Neural progenitor cell (in vitro differentiated cells): ENCODE measurements around the gene FXYD4. TPM values are rescaled to one million over a fixed set of nuclear protein-coding genes. Genes with fewer than 3 reads are reported as not detected.
A peak's percentile ranks its signal among the peaks of the same experiment; 100 is the strongest.

Experiments
- DNase-seq: peaks from one replicate; pipeline ENCODE4 v3.0.0-alpha.2; 2016; ENCODE audit warnings: low spot score
- H2AFZ ChIP-seq: fragments of 200-600 bp; sonication (generic); replicated peaks from 2 replicates; pipeline ENCODE4 v1.6.1; 2016; ENCODE audit warnings: antibody characterized with exemption
- H3F3A ChIP-seq: fragments of 200-600 bp; sonication (generic); 2 replicates; pipeline ENCODE4 v1.6.1; 2016; ENCODE audit warnings: antibody characterized with exemption, low read depth
- H3K27ac ChIP-seq: fragments of 200-600 bp; sonication (generic); 2 replicates; pipeline ENCODE4 v1.5.1; 2016; ENCODE audit warnings: mild to moderate bottlenecking
- H3K27me3 ChIP-seq: fragments of 200-600 bp; sonication (generic); 2 replicates; pipeline ENCODE4 v1.6.1; 2016; ENCODE audit warnings: mild to moderate bottlenecking, moderate library complexity
- H3K36me3 ChIP-seq: fragments of 200-600 bp; sonication (generic); 2 replicates; pipeline ENCODE4 v1.5.1; 2016
- H3K4me1 ChIP-seq: fragments of 200-600 bp; sonication (generic); 2 replicates; pipeline ENCODE4 v1.6.1; 2016; ENCODE audit warnings: mixed run types
- H3K4me2 ChIP-seq: fragments of 200-600 bp; sonication (generic); 2 replicates; pipeline ENCODE4 v1.6.1; 2016
- H3K4me3 ChIP-seq: fragments of 200-600 bp; sonication (generic); 2 replicates; pipeline ENCODE4 v1.5.1; 2016
- H3K79me2 ChIP-seq: fragments of 200-600 bp; sonication (generic); 2 replicates; pipeline ENCODE4 v1.6.1; 2016; ENCODE audit warnings: low read depth
- H3K9ac ChIP-seq: fragments of 200-600 bp; sonication (generic); 2 replicates; pipeline ENCODE4 v1.6.1; 2016
- H3K9me3 ChIP-seq: fragments of 200-600 bp; sonication (generic); 2 replicates; pipeline ENCODE4 v1.5.1; 2016; ENCODE audit warnings: low read depth
- H4K20me1 ChIP-seq: fragments of 200-600 bp; sonication (generic); 2 replicates; pipeline ENCODE4 v1.6.1; 2016; ENCODE audit warnings: low read depth
- H3K27ac Mint-ChIP-seq: 3 replicates; pipeline ENCODE4 v1.8.0; 2021; ENCODE audit warnings: mixed read lengths
- H3K27me3 Mint-ChIP-seq: 2 replicates; pipeline ENCODE4 v1.8.0; 2022; ENCODE audit warnings: low read depth, mild to moderate bottlenecking, inconsistent platforms, moderate library complexity, mixed read lengths; ENCODE audit not compliant: insufficient read depth
- H3K36me3 Mint-ChIP-seq: 3 replicates; pipeline ENCODE4 v1.8.0; 2021; ENCODE audit warnings: mixed read lengths
- H3K4me1 Mint-ChIP-seq: 3 replicates; pipeline ENCODE4 v1.8.0; 2021; ENCODE audit warnings: mixed read lengths
- H3K4me3 Mint-ChIP-seq: 3 replicates; pipeline ENCODE4 v1.8.0; 2021; ENCODE audit warnings: mild to moderate bottlenecking, moderate library complexity, mixed read lengths
- H3K9me3 Mint-ChIP-seq: 3 replicates; pipeline ENCODE4 v1.8.0; 2020; ENCODE audit warnings: mixed read lengths
- CTCF ChIP-seq: fragments of 200-600 bp; sonication (generic); IDR thresholded peaks from 2 replicates; pipeline ENCODE4 v1.5.1; 2017; ENCODE audit warnings: antibody characterized with exemption, mild to moderate bottlenecking
- EZH2 ChIP-seq: fragments of 200-600 bp; sonication (generic); IDR thresholded peaks from 2 replicates; pipeline ENCODE4 v1.6.1; 2017; ENCODE audit warnings: antibody characterized with exemption, mild to moderate bottlenecking, moderate library complexity
- EZH2phosphoT487 ChIP-seq: fragments of 200-600 bp; sonication (generic); IDR thresholded peaks from 2 replicates; pipeline ENCODE4 v1.6.1; 2017; ENCODE audit warnings: antibody characterized with exemption
- total RNA-seq: library from RNA; depleted of rRNA; stranded (reverse); fragments of >200 nt; gene quantifications from 2 replicates; pipeline ENCODE4 v1.2.3, GENCODE V29; 2015; ENCODE audit warnings: low replicate concordance

Gene FXYD4
- total RNA-seq, 1 donor from 2014 or later = not detected

- H3K79me2 ChIP-seq = peaks cover 99% of the 10 kb centered on the region
- peak overlapping the region; percentile 66 for H3K4me3 ChIP-seq
- peak; percentile 93 for DNase-seq
- peaks cover 36% of the 10 kb centered on the region for H3K4me1 ChIP-seq
- peaks cover 36% of the 10 kb centered on the region for H3K36me3 Mint-ChIP-seq
- H3K9me3 ChIP-seq = no peaks in the 10 kb centered on the region
- H3K4me3 Mint-ChIP-seq = peak overlapping the region; percentile 90
- peak overlapping the region; percentile 24 for H3K9ac ChIP-seq
- H3F3A ChIP-seq = peaks cover 72% of the 10 kb centered on the region
- TF ChIP-seq CTCF (no peak), EZH2phosphoT487 (peak; percentile 38), EZH2 (no peak)
- H3K27me3 Mint-ChIP-seq = peaks cover 6% of the 10 kb centered on the region
- H3K36me3 ChIP-seq = peaks cover 19% of the 10 kb centered on the region
- H4K20me1 ChIP-seq = peaks cover 90% of the 10 kb centered on the region
- H3K9me3 Mint-ChIP-seq = peaks cover 2% of the 10 kb centered on the region
- H3K4me2 ChIP-seq = peak overlapping the region; percentile 87
- peak overlapping the region; percentile 9 for H2AFZ ChIP-seq
- peaks cover 48% of the 10 kb centered on the region for H3K4me1 Mint-ChIP-seq
- H3K27ac Mint-ChIP-seq = peak overlapping the region; percentile 91
- peak overlapping the region; percentile 91 for H3K27ac ChIP-seq
- H3K27me3 ChIP-seq = no peaks in the 10 kb centered on the region
Measured at GRCh38 chr10:43396061-43396927, 24.9 kb downstream of the FXYD4 start.

- peak overlapping the region; percentile 97 for H3K27ac Mint-ChIP-seq
- Histone ChIP-seq H3K9me3 (no peaks in the 10 kb centered on the region), H3K27ac (peak overlapping the region; percentile 91), H2AFZ (peak overlapping the region; percentile 9), H3K79me2 (peaks cover 99% of the 10 kb centered on the region), H3F3A (peaks cover 73% of the 10 kb centered on the region), H3K27me3 (no peaks in the 10 kb centered on the region), H3K4me2 (peak overlapping the region; percentile 87), H3K36me3 (peaks cover 19% of the 10 kb centered on the region), H3K4me1 (peaks cover 44% of the 10 kb centered on the region), H4K20me1 (peaks cover 90% of the 10 kb centered on the region), H3K4me3 (peak overlapping the region; percentile 66), H3K9ac (no peak overlapping the region)
- peaks cover 33% of the 10 kb centered on the region for H3K36me3 Mint-ChIP-seq
- no peaks in the 10 kb centered on the region for H3K9me3 Mint-ChIP-seq
- peak; percentile 90 for DNase-seq
- peak overlapping the region; percentile 91 for H3K4me3 Mint-ChIP-seq
- no peak for TF ChIP-seq EZH2
- TF ChIP-seq EZH2phosphoT487 = no peak
- TF ChIP-seq CTCF = no peak
- H3K4me1 Mint-ChIP-seq = peaks cover 56% of the 10 kb centered on the region
- H3K27me3 Mint-ChIP-seq = peaks cover 6% of the 10 kb centered on the region
Measured at GRCh38 chr10:43396928-43397624, 25.6 kb downstream of the FXYD4 start.

- H3K9me3 ChIP-seq = no peaks in the 10 kb centered on the region
- no peak overlapping the region for H3K9ac ChIP-seq
- Mint-ChIP-seq H3K36me3 (peaks cover 24% of the 10 kb centered on the region), H3K27ac (no peak overlapping the region), H3K4me1 (peaks cover 68% of the 10 kb centered on the region), H3K27me3 (peaks cover 2% of the 10 kb centered on the region), H3K4me3 (no peak overlapping the region), H3K9me3 (no peaks in the 10 kb centered on the region)
- no peak for DNase-seq
- peaks cover 55% of the 10 kb centered on the region for H3K4me1 ChIP-seq
- peaks cover 8% of the 10 kb centered on the region for H3K36me3 ChIP-seq
- H3F3A ChIP-seq = peaks cover 74% of the 10 kb centered on the region
- H3K27ac ChIP-seq = no peak overlapping the region
- TF ChIP-seq EZH2 (no peak), CTCF (no peak), EZH2phosphoT487 (no peak)
- H3K27me3 ChIP-seq = no peaks in the 10 kb centered on the region
- peaks cover 99% of the 10 kb centered on the region for H3K79me2 ChIP-seq
- H3K4me2 ChIP-seq = no peak overlapping the region
- H2AFZ ChIP-seq = no peak overlapping the region
- no peak overlapping the region for H3K4me3 ChIP-seq
- H4K20me1 ChIP-seq = peaks cover 90% of the 10 kb centered on the region
Measured at GRCh38 chr10:43398939-43399319, 27.5 kb downstream of the FXYD4 start.
